ENCODE results near the gene RPS8.

GRCh38 chr1:44775930-44776729, 790 bp downstream of the RPS8 start:
- TF ChIP-seq CTCF (IDR thresholded peaks at IDR 0.05), result no peak
- no peak for TF ChIP-seq POLR2A (IDR thresholded peaks at IDR 0.05)
